HG02798 (cell line): Measurements from ENCODE around the gene WDR90.
"Not testable (repeated sequence)": the region's sequence is repeated elsewhere in the genome, so short reads cannot be mapped to it uniquely, and the experiment has no call there.

Experiments used
- ATAC-seq: cut with Tn5 transposase; IDR thresholded peaks from one replicate; pipeline ENCODE4 v1.9.1; 2021; ENCODE audit warnings: mild to moderate bottlenecking; ENCODE audit not compliant: unreplicated experiment, poor library complexity

WDR90 gene

DNA sequence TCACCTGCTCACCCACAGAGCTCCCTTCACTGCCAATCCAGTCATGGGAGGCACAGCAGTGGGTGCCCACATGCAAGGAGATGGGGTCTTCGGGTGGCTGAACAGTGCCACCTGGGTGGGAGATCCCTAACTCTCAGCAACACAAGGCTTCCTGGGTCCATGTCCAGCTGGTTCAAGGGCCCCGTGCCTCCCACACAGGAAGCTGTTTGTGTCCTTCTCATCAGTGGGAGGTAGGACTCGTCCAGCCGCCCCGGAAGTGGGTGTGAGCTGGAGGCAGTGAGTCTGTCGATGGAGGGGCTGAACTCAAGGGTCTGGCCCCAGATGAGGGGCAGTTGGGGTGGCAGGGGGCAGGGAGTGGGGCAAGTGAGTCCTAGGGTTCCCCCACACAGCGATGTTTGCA lies 54.9 kb downstream of the WDR90 start:
- ATAC-seq: no peak

DNA sequence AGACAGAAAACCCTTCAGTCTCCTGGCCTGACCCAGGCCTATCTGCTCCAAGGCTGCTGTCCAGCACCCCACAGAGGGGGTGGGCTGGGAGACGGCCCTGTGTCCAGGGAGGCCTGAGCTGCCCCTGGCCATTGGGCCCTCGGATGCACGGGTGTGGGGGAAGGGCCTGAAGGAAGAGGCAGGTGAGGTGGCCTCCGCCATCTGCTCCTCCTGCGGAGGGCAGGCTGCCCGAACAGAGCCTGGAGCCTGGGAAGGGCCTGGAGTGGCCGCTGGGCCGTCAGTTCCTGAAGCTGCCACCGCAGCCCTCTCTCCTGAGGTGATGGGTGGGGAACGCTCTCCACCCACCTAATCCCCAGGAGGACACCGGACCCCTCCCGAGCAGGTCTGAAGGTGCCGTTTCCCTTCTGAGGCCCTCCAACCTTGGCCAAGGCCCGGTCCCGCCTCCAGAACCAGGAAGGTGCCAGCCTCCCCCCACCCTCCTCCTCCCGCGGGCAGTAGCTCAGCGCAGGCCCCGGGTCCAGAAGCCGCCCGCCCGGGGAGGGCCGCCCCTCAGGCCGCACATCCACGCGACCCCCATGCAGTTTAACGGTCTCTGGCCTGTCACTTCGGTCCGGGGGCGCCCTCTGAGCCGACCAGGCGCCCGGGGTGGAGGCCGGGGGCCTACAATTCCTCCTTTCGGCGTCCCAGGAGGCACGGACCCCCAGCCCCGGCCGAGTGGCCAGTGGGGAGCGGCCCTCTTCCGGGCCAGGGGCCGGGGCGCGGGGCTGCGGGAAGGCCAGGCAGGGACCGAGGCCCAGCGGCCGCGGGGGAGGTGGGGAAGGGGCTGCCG lies 55.6 kb downstream of the WDR90 start:
- ATAC-seq: no peak

DNA sequence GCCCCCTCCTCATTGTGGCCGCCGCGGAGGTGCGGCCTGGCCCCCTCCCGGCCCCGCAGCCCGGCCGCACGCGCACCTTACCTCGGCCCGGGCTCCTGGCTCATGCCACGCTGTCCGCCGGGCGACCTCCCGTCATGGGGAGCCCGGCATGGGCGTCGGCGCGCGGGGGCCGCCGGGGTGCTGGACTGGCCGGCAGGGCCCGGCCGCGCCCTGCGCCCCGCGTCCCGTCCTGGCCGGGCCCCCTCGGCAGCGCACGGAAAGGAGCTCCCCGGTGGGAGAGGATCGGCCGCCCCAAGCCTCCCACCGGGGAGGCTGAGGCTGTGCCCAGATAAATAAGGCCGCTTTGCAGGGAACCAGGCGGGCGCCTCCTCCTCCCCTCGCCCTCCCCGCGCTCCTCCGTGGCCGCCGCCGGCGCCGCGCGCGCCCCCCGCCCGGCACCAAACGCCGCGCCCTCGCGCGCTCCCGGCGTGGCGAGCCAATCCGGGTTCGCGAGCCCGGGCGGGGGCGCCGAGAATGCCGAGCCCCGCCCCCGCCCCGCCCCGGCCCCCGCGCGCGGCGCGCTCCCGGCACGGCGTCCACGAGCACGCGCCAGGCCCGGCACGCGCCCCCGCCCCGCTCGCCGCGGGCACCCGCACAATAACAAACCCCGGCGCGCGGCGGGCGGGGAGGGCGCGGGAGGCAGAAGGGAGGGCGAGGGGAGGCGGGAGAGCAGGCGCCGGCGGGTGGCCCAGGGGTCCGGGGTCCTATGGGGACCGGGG lies 56.4 kb downstream of the WDR90 start, which contains the start of gene FBXL16:
Gene FBXL16 (minus strand): TSS at position 371 of the 758 bp plus-strand sequence. CDS start 8,396 bp downstream, outside the sequence.
- ATAC-seq: no peak

DNA sequence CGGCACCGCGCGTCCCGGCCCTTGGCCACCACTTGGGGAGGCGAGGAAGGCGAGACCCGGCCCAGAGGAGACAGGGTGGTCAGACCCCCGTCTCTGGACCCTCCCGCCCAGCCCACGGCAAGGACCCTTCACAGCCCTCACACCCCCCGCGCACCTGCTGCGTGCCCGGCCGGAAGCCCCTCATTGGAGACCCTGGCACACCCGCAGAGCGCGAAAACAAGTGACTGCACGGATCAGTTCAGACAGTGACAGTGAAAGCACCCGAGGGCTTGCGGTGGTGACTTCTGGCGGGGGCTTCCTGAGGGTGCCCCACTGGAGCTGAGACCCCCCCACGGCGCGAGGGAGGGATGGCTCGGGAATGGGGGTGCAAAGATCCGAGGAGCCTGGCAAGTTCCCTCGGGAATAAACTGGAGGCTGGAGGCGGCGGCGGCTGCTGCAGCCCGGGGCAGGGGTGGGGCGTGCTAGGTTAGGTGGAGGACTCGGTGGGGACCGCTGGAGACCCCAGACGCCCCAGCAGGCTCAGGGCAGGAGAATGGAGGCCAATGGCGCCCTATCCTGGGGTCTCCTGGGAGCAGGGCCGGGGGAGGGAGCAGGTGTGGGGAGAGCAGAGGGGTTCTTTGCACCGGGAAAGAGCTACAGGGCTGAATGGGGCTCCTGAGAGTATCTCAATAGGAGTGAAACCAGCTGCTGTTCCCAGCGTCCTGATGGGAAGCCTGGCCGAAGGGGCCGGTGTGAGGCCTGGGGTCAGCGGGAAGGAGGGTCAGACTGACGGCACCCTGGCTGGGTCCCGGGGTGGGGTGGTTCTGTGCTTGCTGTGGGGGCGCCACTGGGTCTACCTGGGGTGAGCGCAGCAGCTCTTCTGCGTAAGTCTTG lies 57.3 kb downstream of the WDR90 start:
- no peak for ATAC-seq

DNA sequence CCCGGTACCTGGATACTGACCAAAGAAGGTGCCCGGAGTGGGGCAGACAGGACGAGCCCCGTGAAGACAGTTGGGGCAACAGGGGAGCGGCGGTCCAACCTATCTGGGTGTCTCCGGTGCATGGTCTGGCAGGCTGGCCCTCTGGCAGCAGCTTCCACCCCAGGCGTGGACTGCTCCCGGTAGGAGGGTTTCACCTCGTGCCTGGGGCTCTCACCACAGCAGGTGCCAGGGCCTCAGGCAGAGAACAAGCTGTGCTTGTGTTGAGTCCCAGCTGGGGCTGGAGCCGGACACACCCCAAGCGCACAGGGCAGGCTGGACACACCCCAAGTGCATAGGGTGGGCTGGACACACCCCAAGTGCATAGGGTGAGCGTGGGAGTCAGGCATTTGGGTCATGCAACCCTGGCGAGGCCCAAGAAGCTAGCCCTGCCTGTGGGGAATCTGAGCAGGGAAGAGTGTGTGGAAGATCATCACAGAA lies 57.9 kb downstream of the WDR90 start:
- ATAC-seq: no peak

DNA sequence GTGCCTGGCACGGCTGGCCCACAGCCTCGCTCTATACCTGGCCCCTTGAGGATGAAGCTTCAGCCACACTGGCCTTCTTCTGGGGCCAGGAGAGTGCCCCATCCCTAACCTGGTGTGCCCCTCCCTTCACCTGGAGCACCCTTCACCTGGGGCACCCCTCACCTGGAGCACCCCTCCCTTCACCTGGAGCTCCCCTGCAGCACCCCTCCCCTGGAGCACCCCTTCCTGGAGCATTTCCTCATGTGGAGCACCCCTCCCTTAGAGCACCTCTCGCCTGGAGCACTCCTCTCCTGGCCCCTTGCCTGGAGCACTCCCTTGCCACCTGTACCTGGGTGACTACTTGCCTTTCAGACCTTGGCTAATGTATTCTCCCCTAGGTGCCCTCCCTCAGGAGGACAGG lies 58.9 kb downstream of the WDR90 start:
- no peak for ATAC-seq

DNA sequence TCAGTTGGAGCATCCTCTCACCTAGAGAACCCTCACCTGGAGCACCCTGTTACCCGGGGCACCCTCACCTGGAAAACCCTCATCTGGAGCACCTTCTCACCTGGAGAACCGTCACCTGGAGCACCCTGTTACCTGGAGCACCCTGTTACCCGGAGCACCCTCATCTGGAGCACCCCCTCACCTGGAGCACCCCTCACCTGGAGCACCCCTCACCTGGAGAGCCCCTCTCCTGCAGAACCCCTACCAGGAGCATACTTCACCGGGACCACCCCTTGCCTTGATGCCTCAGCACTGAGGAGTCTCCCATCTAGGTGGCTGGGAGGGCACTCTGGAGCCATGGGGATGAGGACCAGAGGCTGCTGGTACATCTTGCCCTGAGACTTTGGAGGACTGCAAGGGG lies 59.8 kb downstream of the WDR90 start:
- ATAC-seq: no peak

DNA sequence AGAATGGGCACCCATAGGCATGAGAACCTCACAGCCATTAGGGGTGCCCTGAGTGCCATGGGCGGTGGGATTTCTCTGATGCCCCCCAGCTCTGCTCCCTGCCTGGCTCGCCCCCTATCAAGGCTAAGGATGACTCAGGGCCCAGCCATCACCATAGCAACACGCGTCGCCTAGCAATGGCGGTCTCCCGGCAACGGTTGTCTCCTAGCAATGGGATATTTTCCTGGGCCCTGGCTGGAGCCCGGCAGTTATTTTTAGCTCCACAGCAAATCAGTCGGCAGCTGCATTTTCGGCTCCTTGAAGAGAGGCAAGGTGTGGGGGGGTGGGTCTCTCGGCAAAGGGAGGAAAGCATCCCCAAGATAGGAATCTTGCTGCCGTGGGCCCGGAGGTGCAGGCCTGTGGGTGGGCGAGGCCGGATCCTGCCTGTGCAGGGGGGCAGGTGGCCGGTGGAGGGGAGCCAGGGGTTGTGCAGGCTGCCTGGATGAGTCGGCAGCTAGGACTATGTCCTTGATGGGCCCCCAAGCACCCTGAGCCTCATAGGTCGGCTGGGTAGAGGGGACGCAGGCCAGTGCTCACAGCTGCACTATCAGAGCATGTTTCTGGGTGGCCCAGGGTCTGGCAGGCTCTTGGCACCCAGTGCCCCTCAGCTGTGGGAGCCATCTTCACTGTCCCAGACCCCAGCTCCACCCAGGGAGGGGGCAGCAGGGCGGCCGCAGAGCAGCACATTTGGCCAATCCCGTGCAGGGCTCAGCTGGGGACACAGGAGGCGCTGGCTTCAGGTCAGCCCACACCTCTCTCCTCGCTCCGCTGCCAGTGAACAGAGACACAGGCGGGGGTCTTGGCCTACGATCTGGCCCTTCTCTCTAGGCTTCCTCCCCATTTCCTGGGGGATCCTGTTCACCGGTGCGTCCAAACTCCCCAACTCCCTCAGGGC lies 60.7 kb downstream of the WDR90 start:
- no peak for ATAC-seq

DNA sequence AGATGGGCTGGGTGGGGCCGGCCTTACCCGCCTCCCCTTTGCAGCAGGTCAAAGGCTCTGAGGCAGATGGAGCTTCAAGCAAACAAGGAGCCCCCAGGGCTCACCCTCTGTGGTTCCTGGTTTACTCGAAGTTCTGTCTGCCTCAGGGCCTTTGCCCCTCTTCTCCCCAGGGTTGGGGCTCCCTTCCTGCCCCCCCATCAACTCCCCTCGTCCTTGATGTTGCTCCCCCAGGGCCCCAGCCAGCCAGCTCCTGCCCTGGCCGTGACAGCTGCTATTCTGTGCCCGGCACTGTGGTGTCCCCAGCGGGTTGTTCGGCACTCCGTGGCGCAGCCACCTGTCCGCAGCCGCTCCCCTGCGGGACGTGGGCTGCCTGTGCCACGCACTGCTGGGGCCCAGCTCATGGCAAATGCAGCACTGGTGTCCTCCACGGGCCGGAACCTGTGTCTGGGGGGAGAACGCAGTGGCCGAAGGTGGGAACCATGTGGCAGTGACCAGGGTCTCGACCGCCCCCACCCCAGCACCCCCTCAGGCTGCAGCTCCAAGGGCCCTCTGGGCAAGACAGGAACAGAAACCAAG lies 61.4 kb downstream of the WDR90 start:
- no peak for ATAC-seq

DNA sequence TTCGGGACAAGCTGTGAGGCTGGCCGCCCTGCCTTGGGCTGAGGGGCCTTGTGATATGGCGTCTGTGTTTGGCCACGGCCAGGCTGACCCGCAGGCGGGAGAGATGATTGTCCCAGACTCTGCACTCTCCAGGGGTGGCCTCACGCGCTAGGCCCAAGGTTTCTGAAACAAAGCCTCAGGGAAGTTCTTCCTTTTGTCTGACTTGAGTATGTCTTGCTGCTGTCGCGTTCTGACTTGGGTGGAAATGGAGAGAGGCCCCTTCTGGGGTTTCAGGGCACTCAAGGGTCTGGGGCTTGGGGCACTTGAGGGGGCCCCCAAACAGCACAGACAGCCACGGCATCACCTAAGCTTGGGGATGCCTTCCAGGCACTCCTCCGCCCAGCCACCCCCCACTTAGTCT lies 61.9 kb downstream of the WDR90 start:
- ATAC-seq: no peak

DNA sequence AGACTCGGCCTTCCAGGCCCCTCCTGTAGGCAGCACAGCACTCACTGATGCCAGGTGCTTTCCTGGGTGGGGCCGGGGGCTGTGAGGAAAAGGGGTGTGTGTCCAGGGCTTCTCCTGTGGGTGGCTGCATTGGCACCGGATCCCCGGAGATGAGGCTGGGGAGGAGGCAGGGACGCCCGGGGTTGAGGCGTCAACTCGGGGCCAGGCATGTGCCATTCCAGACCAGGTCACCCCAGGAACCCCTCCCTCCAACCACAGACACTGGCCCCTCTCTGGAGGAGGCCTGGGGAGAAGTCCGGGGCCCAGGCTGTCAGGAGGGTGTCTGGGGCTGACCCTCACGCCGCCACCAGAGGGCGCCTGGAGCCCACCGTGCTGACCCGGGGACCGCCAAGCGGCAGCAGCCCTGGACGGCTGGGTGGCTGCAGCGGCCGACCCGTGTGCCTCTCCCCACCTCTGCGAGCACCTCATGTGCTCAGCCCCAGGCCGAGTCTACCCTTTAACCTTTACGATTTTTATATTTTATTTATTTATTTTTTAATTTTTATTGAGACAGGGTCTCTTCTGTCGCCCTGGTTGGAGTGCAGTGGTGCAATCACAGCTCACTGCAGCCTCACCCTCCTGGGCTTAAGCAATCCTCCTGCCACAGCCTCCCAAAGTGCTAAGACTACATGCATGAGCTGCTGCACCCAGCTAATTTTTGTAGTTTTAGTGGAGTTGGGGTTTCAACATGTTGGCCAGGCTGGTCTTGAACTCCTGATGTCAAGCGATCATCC lies 62.6 kb downstream of the WDR90 start:
- no peak for ATAC-seq

DNA sequence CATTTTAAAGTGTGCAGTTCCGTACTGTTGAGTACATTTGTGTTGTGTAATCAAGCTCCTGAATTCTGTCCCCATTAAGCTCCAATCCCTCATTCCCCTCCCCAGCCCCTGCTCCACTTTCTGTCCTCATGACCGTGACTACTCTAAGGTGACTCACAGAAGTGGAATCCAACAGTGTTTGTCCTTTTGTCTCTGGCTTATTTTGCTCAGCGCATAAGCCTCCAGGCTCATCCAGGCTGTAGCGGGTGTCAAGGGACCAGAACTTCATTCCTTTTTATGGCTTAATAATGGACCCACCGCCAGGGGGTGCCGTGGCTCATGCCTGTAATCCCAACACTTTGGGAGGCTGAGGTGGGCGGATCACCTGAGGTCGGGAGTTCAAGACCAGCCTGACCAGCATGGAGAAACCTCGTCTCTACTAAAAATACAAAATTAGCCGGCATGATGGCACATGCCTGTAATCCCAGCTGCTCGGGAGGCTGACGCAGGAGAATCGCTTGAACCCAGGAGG lies 63.6 kb downstream of the WDR90 start:
- ATAC-seq: not testable (repeated sequence)

DNA sequence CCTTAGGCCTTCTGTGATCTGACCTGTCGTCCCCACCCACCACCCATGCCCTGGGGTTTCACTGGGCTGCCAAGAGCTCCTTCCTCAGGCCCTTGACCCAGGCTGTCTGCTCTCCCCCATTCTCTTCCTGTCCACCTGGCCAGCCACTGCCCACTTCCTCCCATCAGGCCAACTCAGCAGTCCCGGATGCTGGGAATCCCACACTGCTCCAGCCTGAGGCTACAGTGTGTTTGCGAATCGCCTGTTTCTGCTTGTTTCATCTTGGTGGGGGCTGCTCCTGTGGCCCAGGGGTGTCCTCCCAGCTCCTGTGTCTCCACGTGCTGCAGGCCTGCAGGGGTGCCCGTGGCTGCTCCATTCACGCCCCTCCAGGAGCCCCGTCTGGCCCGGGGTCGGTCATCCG lies 64.9 kb downstream of the WDR90 start:
- ATAC-seq: no peak

DNA sequence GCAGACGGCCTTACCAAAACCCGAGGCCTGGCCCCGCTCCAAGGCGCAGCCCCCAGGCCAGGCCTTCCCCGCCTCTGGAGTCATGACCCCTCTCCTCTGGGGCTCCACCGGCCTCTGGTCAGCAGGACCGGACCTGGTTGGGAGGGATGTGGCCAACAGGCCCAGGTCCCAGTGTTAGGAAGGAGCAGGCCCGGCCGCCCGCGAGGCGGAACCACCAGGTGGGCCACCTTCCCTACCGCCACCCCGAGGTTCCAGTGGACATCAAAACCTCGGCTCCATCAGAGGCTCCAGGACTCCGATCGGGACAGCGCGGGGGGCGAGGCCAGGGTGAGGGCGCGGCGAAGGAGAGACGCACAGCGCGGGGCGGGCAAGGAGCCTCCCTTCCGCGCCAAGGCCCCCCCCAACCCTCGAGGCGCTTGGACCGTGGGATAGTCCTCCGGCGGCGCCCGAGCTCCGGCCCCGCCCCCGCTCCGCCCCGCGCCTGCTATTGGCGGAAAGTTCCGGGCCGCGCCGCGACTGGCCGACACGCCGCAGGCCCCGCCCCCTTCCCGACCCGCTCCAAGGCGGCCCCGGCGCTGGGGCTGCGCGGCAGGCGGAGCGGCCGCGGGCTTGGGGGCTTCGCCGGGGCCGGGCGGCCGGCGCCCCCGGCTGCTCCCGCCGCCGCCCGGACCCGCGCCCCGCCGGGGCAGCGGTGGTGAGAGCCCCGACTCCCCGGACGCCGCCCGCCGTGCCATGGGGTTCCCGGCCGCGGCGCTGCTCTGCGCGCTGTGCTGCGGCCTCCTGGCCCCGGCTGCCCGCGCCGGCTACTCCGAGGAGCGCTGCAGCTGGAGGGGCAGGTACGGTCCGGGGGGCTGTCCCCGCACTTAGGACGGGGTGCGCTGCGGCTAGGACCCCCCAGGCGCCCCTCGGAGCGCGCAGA lies 65.7 kb downstream of the WDR90 start, which contains the start of gene METRN:
Gene METRN (plus strand): TSS at position 561 of the 919 bp plus-strand sequence. CDS start 172 bp downstream, at position 733.
- peak; percentile 84 for ATAC-seq

DNA sequence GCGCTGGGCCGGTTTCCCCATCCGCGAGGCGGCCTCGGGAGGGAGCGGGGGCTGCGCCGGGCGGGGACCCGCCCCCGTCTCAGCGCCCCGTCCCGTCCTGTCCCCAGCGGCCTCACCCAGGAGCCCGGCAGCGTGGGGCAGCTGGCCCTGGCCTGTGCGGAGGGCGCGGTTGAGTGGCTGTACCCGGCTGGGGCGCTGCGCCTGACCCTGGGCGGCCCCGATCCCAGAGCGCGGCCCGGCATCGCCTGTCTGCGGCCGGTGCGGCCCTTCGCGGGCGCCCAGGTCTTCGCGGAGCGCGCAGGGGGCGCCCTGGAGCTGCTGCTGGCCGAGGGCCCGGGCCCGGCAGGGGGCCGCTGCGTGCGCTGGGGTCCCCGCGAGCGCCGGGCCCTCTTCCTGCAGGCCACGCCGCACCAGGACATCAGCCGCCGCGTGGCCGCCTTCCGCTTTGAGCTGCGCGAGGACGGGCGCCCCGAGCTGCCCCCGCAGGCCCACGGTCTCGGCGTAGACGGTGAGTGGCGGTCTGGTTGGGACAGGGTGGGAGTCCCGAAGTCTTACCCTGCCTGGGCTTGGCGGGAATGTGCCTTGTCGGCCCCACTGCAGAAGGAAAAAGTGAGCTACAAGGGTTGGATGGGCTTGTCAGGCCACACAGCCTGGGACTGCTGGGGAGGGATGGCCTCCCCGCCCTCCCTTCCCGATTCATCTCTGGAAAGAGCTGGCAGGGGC lies 66.5 kb downstream of the WDR90 start:
- peak; percentile 9 for ATAC-seq

DNA sequence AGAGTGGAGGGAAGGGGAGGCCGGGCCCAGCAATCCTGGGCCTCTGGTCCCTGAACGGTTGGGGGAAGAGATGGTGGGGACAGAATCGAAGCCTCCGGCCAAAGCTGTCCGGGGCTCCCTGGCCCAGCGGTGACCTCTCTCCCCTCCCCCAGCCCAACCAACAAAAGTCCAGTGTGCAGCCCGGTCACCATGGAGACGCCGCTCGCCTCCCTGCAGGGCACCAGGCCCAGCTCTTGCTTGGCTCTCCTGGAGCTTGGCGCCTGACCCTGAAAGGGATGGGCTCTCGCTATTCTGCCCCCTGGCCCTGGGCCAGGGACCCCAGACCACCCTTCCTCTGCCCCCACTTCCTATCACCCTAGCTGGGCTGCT lies 67.0 kb downstream of the WDR90 start:
- ATAC-seq: no peak
